ELR (cell line): ENCODE measurements around the gene RTN4R.

Experiments
- DNase-seq: peaks from one replicate; pipeline ENCODE4 v3.0.0-alpha.2; 2015; ENCODE audit warnings: low read depth

RTN4R gene

GRCh38 chr22:20241579-20242392, 26.3 kb downstream of the RTN4R start:
- DNase-seq, result no peak

- DNase-seq, result no peak
These were observed 27.2 kb downstream of the RTN4R start for GRCh38 chr22:20240900-20241299.

DNA sequence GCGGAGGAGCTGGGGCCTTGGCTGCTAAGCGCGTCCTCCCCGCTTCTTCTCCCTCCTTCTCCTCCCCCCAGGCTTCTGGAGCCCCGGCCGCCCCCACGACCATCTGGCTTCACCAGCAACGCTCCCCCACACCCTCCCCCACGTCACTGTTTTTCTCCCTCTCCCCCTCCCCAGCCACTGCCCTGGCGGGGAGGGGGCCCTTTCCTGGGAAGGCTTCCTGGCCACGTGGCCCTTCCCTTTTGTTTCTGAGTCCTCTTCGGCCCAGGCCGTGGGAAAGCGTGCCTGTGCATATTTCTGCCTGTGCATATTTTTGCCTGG, 27.7 kb downstream of the RTN4R start:
- no peak for DNase-seq

GRCh38 chr22:20239676-20240446, 28.3 kb downstream of the RTN4R start:
- no peak for DNase-seq

DNA sequence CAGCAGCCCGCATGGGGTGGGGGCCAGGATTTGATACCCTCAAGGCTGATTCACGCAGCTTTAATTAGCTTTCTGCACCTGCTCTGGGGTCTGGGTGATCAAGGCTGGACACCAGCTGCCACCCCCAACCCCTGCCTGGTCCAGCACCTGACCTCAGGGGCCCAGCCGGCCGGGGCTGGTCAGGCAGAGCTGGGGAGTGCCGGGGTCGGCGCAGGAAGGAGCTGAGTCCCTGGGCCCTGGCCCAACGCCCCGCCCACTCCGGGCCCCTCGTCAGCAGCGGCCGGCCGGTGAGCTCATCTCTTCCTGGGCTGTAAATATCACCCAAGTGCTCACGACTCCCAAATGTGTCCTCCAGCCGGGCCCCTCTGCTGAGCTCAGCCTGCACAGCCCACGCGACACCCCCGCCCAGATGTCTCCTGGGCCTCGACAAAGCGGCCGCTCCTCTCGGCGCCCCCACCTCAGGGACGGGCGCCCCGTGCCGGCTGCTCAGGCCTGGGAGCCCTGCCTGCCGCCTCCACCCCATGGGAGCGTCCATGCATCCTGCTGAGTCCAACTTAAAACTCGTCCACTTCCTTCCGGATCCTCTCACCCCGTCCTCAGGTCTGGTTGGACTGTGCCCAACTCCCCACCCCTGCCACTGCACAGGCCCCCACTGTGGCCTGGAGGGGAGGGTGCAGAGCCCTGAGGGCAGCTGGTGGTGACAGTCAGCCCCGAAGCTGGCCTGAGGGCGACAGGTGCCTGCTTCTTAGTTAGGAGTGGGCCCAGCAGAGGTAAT, 29.0 kb downstream of the RTN4R start:
- DNase-seq, result peak; percentile 42

DNA sequence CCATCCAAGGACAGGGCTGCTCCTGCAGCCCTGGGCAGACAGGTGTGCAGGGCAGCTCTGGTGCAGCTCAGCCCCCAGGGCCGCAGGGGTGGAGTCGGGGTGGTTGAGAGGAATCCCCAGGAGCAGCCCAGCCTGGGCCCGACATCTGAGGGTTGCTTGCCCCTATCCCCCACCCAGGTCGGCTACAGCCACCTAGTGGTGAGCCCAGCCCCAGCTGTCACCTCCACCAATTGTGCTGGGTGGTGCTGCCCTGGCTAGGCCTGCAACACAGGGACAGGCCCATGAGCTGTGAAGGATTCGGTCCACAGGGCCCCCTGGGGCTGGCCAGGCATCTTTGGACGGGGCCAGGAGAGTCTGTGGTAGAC, 29.6 kb downstream of the RTN4R start:
- peak; percentile 50 for DNase-seq

DNA sequence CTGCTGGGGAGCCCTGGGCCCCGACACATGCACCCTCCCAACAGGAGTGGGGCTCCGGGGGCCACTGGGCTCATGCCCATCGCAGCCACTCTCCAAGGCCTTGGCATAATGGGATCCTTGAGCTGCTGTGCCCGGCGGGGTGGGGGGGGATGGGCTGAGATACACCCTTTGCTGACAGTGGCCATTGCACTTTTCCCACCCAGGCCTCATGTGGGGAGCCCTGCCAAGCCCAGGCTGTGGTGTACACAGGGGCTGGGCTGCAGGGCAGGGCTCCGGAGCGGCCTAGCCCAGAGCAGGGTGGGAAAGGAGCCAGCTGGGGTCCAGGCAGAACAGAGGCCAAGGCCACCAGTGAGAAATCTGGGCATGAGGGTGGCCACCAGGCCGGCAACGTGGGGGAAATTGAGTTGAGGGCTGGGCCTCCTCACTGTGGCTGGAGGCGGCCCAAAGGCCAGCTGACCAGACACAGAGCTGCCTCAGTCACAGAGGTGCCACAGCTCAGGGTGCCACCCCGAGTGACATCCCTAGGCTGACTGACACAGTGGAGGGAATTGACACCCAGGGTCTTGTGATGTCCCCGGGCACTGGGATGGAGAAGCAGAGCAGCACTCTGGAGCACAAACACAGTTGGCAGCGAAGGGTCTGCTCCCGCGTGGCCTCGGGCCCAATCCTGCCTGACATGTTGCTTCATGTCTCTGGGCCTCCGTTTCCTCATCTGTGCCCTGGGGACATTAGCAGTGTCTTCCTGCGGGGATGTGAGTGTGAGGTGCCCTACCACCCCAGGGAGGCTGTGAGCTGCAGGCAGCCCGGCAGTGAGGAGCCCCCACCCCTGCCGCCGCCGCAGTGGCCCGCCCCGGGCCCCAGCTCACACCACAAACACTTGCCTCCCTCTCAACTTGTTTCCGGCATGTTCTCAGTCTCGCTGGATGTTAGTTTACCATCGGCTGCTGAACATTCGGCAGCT, 30.4 kb downstream of the RTN4R start:
- no peak for DNase-seq

- DNase-seq, result no peak
These were observed 31.9 kb downstream of the RTN4R start for GRCh38 chr22:20236052-20236717.

GRCh38 chr22:20235389-20235991, 32.6 kb downstream of the RTN4R start:
- no peak for DNase-seq

DNA sequence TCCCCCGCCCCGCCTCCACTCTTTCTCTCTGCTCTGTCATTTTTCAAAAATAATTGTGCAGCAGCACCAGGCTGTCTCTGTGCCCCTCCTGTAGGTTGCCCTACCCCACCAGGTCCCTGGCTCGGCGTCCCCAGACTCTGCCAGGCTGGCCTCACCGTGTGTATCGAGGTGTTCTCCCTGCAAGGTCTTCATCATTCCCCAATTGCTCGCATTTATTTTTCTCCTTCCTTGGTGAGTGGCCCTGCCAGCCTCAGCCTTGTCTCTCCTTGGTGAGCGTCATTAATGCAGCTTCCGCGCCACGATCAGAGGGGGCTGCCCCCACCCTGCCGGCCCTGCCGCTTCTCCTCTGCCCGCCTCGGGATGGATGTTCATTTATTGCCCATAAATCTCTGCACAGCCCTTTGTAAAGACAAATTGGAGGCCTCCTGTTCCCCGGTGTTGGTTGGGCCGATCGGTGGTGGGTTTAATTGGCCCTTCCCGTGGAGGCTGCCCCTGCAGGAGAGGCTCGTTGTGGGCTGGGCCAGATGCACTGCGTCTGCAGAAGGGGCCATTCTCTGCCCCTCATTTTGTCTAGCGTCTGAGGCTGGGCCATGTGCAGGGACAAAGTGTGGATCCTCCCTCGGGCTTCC, 33.2 kb downstream of the RTN4R start:
- DNase-seq, result no peak

DNA sequence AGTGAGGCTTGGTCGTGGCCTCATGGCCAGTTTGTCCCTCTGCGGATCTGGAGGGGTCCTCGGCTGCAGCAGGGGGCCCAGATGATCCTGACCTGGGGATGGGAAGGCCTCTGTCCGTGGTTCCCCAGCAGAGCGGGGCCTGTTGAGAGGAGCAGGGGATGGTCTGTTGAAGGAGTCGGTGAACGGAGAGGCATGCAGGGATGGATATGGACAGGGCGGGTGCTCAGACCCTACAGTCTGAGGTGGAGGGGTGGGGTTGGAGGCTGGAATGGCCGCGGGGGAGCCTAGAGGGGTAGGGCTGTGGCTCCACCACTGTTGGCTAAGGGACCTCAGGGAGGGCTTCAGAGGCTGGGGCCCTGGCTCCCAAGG, 33.8 kb downstream of the RTN4R start:
- no peak for DNase-seq

GRCh38 chr22:20233351-20234313, 34.5 kb downstream of the RTN4R start:
- DNase-seq, result no peak

GRCh38 chr22:20232781-20233180, 35.3 kb downstream of the RTN4R start:
- DNase-seq, result no peak

DNA sequence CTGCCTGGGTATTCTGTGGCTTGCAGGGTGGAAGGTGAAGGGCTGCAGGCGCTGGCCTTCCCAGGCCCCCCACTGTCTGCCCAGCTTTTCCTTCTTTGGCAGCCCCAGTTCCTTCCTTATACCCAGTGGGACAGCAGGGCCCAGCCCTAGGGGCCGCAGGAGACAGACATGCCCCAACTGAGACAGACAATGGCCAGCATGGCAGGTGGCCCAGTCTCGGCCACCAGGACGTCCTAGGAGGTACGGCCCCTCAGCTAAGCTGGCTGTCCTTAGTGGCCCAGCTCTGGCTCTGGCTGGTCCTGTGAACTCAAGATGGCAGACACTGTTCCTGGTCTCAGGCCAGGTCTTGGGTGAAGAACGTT, 35.9 kb downstream of the RTN4R start:
- DNase-seq, result no peak

DNA sequence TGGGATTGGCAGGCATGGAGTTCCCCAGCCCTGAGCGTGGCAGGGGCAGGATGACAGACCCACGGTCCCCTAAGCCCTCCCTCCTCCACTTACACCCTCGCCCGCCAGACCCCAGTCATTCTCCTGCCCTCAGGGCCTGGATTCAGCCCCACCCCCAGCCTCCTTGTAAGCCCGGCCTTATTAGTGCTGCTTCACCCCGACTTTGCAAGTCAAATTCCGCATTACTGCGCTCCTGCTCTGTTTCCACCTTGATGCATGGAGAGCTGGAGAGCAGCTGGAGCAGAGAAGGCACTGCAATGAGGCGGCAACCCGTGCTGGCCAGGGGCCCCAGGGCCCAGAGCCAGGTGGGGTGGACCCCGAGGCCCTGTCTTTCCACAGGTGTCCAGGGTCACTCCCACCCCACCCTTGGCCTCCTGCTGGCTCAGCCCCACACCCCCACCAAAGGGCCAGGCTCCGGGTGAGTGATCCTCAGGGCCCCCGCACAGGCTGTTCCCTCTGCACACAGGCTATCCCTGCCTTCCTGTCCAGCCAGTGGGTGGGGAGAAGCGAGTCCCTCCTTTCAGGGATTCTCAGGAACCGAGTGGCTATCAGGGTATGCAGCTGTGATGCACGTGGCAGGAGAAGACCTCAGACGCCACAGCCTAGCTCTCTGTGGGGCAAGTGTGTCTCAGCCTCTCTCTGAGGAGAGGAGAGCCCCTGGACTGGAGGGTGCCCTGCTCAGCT, 36.4 kb downstream of the RTN4R start:
- no peak for DNase-seq

- no peak for DNase-seq
These were observed 37.2 kb downstream of the RTN4R start for GRCh38 chr22:20230777-20231420.

DNA sequence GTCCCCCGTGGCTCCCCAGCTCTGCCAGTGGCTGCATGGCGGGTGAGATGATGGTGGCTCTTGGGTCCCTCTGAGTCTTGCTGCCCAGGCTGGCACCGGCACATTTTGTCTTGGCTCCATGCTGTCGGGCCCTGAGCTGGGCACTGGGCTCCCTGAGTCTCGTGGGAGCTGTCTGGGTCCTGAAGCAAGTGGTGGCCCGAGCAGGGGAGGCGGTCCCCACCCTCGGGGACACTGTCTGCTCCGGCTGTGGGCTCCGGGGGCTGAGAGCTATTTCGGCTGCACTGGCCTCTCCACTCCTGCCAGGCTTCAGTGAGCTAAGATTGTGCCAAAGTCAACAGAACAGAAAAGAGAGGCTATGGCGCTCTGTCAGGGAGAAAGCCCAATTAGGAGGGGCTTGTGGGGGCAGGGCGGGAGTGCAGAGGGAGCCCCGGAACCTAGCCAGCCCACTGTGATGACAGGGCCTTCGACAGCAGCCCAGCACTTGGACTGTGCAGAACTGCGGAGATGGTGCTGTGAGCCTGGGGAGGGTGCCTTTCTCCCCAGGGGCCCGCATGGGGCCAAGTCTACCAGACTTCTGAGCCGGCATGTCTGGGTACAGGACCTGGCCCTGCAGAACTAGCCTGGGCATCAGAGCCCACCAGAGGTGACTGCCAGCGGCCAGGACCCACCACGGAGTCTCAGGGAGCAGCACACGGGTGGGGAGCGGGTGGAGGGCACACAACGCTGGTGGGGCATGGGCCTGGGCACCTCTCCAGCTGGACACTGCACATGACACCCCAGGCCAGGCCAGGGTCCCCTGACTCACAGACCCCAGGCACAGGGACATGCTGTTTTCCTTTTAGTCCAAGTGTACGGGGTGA, 38.0 kb downstream of the RTN4R start:
- DNase-seq, result no peak
